ENCODE measurements around the gene NAXE.

The NAXE gene

DNA sequence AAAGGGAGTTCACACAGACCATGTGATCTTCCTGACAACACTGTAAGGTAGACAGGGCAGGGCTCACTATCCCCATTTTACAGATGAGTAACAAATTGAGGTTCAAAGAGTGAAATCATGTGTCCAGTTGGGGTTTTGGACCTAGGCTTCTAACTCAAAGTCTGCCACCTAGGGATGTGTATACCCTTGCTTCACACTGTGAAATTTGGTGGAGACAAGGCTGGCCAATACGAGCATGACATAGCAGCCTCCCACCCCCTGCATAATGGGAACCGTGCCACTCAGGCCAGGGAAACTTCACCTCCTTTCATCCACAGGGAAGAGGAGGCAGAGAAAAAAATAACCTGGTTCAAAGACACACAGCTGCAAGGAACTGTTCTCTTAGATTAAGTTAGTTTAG, 26.1 kb upstream of the NAXE start:
- WGBS, 2 experiments, result 96 to 100% methylated on average over 1 to 2 of the region's 2 CpGs
- H3K4me3 ChIP-seq (ENCODE audit: insufficient read depth, low read depth, low read length), result no peak overlapping the region
- H3K9me3 ChIP-seq (ENCODE audit: control insufficient read depth, low read length), result no peaks in the 10 kb centered on the region
- no peak overlapping the region for H3K27ac ChIP-seq (ENCODE audit: insufficient read depth, low read depth, low read length, poor library complexity, severe bottlenecking)
- H3K27me3 ChIP-seq (ENCODE audit: control insufficient read depth, insufficient read depth, low read length, poor library complexity, severe bottlenecking), result no peaks in the 10 kb centered on the region
- H3K4me1 ChIP-seq (ENCODE audit: control insufficient read depth, insufficient read depth, low read length), result no peaks in the 10 kb centered on the region
- peaks cover 19% of the 10 kb centered on the region for H3K36me3 ChIP-seq (ENCODE audit: control insufficient read depth, insufficient read depth, low read length)

DNA sequence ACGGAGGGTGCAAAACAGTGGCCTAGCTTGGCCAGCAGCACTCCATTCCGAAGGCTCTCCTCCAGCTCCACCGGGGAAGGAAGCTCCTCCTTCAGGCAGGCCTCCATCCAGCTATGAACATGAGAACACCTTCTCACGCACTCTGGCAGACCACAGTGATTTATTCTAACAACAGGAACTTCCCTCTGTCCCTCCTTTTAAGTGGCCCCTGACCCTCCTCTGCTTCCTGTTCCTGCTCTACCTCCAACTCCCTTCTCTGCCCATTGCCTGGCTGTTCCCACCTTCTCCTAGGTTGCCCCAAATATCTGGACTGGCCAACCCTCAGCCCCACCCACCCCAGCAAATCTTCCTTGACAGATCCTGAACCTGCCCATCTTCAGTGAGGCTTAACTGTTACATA, 25.1 kb upstream of the NAXE start:
- Histone ChIP-seq H3K9me3 (ENCODE audit: control insufficient read depth, low read length) (no peaks in the 10 kb centered on the region), H3K4me3 (ENCODE audit: insufficient read depth, low read depth, low read length) (no peak overlapping the region), H3K27ac (ENCODE audit: insufficient read depth, low read depth, low read length, poor library complexity, severe bottlenecking) (no peak overlapping the region), H3K4me1 (ENCODE audit: control insufficient read depth, insufficient read depth, low read length) (peaks cover 5% of the 10 kb centered on the region), H3K36me3 (ENCODE audit: control insufficient read depth, insufficient read depth, low read length) (peaks cover 18% of the 10 kb centered on the region), H3K27me3 (ENCODE audit: control insufficient read depth, insufficient read depth, low read length, poor library complexity, severe bottlenecking) (no peaks in the 10 kb centered on the region)
- 92% methylated on average over 4 of the region's 4 CpGs for WGBS, 2 experiments

DNA sequence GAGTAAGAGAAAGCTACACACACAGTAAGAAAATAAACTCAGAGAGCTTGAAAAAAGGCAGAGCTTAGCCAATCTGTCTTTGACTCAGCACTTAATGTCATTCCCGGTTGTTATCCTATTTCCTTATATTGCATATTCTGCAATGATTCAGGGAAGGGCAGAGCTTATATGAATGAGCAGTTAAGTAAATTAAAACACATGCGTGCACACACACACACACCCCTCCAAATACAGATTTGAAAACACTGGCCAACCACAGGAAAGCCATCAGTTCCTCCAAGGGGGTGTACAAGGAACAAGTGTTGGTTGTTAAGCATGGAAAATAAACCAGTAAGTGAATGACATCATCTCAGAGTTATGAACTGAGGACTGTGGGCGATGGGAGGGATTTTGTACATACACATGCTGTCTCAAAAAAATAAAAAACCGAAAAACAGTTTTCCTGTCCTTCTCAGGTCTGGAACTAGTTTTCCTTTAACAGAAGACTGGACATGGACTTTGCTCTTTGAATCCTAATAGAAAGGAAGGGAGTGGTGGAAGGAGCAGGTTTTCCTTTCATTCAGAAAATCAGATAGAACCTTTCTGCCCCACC, 20.2 kb upstream of the NAXE start:
- Histone ChIP-seq H3K4me1 (ENCODE audit: control insufficient read depth, insufficient read depth, low read length) (peaks cover 7% of the 10 kb centered on the region), H3K36me3 (ENCODE audit: control insufficient read depth, insufficient read depth, low read length) (no peaks in the 10 kb centered on the region), H3K4me3 (ENCODE audit: insufficient read depth, low read depth, low read length) (peak overlapping the region; percentile 84), H3K27me3 (ENCODE audit: control insufficient read depth, insufficient read depth, low read length, poor library complexity, severe bottlenecking) (no peaks in the 10 kb centered on the region), H3K27ac (ENCODE audit: insufficient read depth, low read depth, low read length, poor library complexity, severe bottlenecking) (no peak overlapping the region), H3K9me3 (ENCODE audit: control insufficient read depth, low read length) (no peaks in the 10 kb centered on the region)
- 81 to 83% methylated on average over 3 to 4 of the region's 4 CpGs for WGBS, 2 experiments

DNA sequence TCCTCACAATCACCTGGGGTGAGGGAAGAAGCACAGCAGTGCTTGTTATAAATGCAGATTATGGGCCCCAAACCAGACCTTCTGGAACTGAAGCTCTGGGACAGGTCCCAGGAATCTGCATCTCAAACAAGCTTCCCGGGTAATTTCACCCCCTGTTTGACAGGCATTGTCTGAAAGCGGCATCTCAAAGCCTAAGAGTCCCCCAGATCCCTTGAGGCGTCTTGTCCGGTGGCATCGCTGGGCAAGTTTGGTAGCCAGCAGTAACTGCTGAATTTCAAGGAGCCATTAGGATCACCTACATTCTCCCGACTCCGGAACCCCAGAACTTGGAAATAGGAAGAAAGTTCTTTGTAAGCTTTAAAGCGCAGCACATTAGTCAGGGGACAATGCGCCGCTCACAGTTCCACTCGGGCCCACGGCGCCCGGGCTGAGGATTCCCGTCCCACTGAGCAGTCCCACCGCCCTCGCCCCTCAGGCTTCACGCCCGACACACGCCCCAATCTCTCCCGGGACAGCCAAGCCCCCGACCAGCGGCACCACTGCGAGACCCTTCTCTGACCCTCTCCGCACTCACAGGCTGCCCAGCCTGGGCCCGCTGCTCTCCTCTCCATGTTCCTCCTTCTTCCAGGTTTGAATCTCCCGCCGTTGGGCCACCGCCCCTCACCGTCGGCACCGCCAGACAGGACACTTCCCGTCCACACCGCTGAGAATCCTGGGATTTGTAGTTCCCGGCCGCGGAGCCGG, 19.5 kb upstream of the NAXE start, which contains the start of gene IQGAP3:
IQGAP3 (minus strand) TSS at position 647 of the 744 bp plus-strand sequence; CDS start at position 611, 36 bp downstream.
- H3K4me1 ChIP-seq (ENCODE audit: control insufficient read depth, insufficient read depth, low read length), result peaks cover 7% of the 10 kb centered on the region
- H3K9me3 ChIP-seq (ENCODE audit: control insufficient read depth, low read length), result no peaks in the 10 kb centered on the region
- no peak within 1 kb of the TSS for H3K27ac ChIP-seq (ENCODE audit: insufficient read depth, low read depth, low read length, poor library complexity, severe bottlenecking)
- H3K27me3 ChIP-seq (ENCODE audit: control insufficient read depth, insufficient read depth, low read length, poor library complexity, severe bottlenecking), result no peaks in the 10 kb centered on the region
- peak within 1 kb of the TSS; percentile 84 for H3K4me3 ChIP-seq (ENCODE audit: insufficient read depth, low read depth, low read length)
- no peaks in the 10 kb centered on the region for H3K36me3 ChIP-seq (ENCODE audit: control insufficient read depth, insufficient read depth, low read length)
- WGBS, 2 experiments, result 0% methylated on average over 38 of the region's 38 CpGs

DNA sequence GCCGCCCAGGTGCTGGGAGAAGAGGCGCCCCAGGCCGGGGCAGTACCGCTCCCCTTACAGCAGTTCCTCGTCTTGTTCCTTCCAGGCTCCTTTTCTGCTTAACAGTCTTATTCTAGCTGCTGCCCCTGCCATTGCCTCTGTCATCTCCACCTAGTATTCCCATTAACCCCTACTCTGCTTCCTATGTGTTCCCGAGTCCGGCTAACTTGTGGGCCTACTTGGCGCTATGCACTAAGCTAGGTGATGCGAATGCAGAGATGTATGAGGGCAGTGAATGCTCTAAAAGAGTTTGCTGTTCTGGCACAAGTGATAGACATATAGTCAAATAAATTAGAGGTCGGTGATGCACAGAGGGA, 18.9 kb upstream of the NAXE start:
- no peaks in the 10 kb centered on the region for H3K27me3 ChIP-seq (ENCODE audit: control insufficient read depth, insufficient read depth, low read length, poor library complexity, severe bottlenecking)
- H3K4me1 ChIP-seq (ENCODE audit: control insufficient read depth, insufficient read depth, low read length), result peaks cover 7% of the 10 kb centered on the region
- 47 to 48% methylated on average over 10 of the region's 10 CpGs for WGBS, 2 experiments
- no peaks in the 10 kb centered on the region for H3K9me3 ChIP-seq (ENCODE audit: control insufficient read depth, low read length)
- H3K4me3 ChIP-seq (ENCODE audit: insufficient read depth, low read depth, low read length), result peak overlapping the region; percentile 84
- H3K36me3 ChIP-seq (ENCODE audit: control insufficient read depth, insufficient read depth, low read length), result no peaks in the 10 kb centered on the region
- H3K27ac ChIP-seq (ENCODE audit: insufficient read depth, low read depth, low read length, poor library complexity, severe bottlenecking), result no peak overlapping the region

DNA sequence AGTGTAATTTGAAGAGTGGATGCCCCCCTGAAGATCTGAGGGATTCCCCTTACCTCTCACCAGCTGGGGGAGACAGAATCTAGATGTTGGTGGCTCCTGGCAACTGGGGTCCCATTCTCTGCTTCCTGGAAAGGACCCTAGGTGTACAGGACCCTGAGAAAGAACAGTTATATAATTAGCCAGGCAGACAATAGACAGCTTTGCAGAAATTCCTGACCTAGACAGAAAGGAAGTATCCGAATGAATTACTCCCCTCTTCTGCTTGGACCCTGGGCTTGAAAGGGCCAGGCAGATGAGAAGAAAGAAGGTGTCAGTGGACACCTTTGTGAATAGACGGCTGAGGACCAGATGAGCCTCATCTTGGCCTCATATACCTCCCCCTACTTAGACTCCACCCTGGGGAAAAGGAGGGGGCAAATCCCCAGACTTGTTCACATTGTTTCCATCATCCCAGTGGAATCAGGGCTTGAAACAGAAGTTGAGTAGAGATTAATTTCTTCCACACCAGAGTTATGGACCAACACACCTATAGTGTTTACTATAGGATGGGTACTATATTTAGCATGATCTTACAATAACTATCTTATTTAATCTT, 17.4 kb upstream of the NAXE start:
- H3K36me3 ChIP-seq (ENCODE audit: control insufficient read depth, insufficient read depth, low read length), result no peaks in the 10 kb centered on the region
- 81 to 84% methylated on average over 1 to 2 of the region's 2 CpGs for WGBS, 2 experiments
- H3K4me3 ChIP-seq (ENCODE audit: insufficient read depth, low read depth, low read length), result no peak overlapping the region
- no peaks in the 10 kb centered on the region for H3K9me3 ChIP-seq (ENCODE audit: control insufficient read depth, low read length)
- H3K4me1 ChIP-seq (ENCODE audit: control insufficient read depth, insufficient read depth, low read length), result peaks cover 7% of the 10 kb centered on the region
- H3K27me3 ChIP-seq (ENCODE audit: control insufficient read depth, insufficient read depth, low read length, poor library complexity, severe bottlenecking), result no peaks in the 10 kb centered on the region
- H3K27ac ChIP-seq (ENCODE audit: insufficient read depth, low read depth, low read length, poor library complexity, severe bottlenecking), result no peak overlapping the region

DNA sequence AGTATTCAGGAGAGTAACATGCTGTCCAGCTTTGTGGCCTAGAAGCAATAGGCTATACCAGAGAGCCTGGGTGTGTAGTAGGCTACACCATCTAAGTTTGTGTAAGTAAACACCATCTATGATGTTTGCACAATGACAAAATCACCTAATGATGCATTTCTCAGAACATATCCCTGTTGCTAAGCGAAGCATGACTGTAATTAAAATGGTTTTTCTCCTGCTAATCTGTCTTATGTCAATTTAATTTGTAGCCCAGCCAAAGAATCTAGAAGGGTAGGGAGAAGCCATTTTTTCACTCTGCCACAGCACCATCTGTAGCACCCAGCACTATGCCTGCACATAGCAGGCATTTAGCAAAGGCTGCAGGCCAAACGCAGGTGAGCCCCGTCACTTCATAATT, 14.0 kb upstream of the NAXE start:
- no peaks in the 10 kb centered on the region for H3K36me3 ChIP-seq (ENCODE audit: control insufficient read depth, insufficient read depth, low read length)
- H3K27ac ChIP-seq (ENCODE audit: insufficient read depth, low read depth, low read length, poor library complexity, severe bottlenecking), result no peak overlapping the region
- no peaks in the 10 kb centered on the region for H3K4me1 ChIP-seq (ENCODE audit: control insufficient read depth, insufficient read depth, low read length)
- H3K9me3 ChIP-seq (ENCODE audit: control insufficient read depth, low read length), result no peaks in the 10 kb centered on the region
- WGBS, 2 experiments, result 86 to 90% methylated on average over 3 of the region's 3 CpGs
- no peak overlapping the region for H3K4me3 ChIP-seq (ENCODE audit: insufficient read depth, low read depth, low read length)
- no peaks in the 10 kb centered on the region for H3K27me3 ChIP-seq (ENCODE audit: control insufficient read depth, insufficient read depth, low read length, poor library complexity, severe bottlenecking)

DNA sequence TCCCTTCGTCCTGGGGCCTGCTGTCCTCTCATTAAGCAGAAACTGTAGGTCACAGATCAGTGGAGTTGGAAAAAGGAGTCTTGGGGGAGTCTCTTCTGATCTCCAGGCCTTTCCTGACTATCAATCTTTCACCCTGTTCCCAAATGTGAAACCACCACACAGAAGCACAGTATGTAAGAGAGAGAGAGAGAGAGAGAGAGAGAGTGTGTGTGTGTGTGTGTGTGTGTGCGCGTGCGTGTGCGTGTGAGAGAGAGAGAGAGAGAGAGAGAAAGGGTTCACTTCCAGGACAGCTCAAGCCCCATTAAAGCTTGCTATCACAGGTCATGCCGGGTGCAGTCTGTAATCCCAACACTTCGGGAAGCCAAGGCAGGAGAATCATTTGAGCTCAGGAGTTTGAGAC, 13.5 kb upstream of the NAXE start:
- Histone ChIP-seq H3K4me3 (ENCODE audit: insufficient read depth, low read depth, low read length) (no peak overlapping the region), H3K4me1 (ENCODE audit: control insufficient read depth, insufficient read depth, low read length) (no peaks in the 10 kb centered on the region), H3K36me3 (ENCODE audit: control insufficient read depth, insufficient read depth, low read length) (no peaks in the 10 kb centered on the region), H3K9me3 (ENCODE audit: control insufficient read depth, low read length) (no peaks in the 10 kb centered on the region), H3K27me3 (ENCODE audit: control insufficient read depth, insufficient read depth, low read length, poor library complexity, severe bottlenecking) (no peaks in the 10 kb centered on the region), H3K27ac (ENCODE audit: insufficient read depth, low read depth, low read length, poor library complexity, severe bottlenecking) (no peak overlapping the region)
- 51 to 56% methylated on average over 6 of the region's 7 CpGs for WGBS, 2 experiments

DNA sequence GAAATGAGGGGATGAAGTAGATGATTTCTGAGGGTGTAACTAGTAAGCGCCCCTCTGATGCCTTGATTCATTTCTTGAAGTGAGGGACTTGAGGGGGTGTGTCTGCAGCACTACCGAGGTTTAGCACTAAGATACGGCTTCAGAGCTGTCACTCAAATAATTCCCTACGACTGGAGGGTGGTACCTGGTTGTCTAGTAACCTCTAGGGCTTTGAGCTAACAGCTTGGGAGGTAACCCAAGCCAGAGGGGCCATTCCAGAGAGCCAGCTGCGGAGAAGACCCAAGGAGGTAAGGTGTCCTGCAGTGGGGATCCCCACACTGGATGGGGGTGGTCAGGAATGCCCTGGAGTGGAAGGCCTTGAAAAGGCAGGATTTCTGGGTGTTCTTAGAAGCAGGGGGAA, 12.1 kb upstream of the NAXE start, which contains the start of gene TTC24:
TTC24 (plus strand) TSS at position 252 of the 400 bp plus-strand sequence. CDS start 1,642 bp downstream, outside the sequence.
- Histone ChIP-seq H3K4me1 (ENCODE audit: control insufficient read depth, insufficient read depth, low read length) (no peaks in the 10 kb centered on the region), H3K4me3 (ENCODE audit: insufficient read depth, low read depth, low read length) (no peak within 1 kb of the TSS), H3K27ac (ENCODE audit: insufficient read depth, low read depth, low read length, poor library complexity, severe bottlenecking) (no peak within 1 kb of the TSS), H3K9me3 (ENCODE audit: control insufficient read depth, low read length) (no peaks in the 10 kb centered on the region), H3K36me3 (ENCODE audit: control insufficient read depth, insufficient read depth, low read length) (no peaks in the 10 kb centered on the region), H3K27me3 (ENCODE audit: control insufficient read depth, insufficient read depth, low read length, poor library complexity, severe bottlenecking) (no peaks in the 10 kb centered on the region)
- 88 to 89% methylated on average over 5 of the region's 5 CpGs for WGBS, 2 experiments

DNA sequence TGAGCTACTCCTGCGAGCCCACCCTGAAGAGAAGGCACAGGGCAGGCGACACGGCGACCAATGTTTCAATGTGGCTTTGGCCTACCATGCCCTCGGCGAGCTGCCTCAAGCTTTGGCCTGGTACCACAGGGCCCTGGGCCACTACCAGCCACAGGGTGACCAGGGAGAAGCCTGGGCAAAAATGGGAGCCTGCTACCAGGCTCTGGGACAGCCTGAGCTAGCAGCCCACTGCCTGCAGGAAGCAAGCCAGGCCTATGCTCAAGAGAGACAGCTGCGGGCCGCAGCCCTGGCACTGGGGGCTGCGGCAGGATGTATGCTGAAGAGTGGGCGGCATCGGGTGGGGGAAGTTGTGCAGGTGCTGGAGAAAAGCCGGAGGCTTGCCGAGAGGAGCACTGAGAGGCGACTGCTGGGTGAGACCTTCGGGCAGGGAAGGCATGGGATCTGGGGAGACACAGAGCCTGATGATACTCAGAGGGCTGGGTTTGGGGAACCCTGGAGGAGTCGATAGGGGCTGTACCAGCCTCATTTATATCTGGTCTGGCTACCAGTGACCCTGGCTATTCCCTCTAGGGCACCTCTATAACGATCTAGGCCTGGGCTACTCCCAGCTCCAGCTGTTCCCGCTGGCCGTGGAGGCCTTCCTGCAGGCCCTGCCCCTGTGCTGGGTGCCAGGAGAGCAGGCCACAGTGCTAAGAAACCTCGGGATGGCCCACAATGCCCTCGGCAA, 9.8 kb upstream of the NAXE start:
- no peak overlapping the region for H3K27ac ChIP-seq (ENCODE audit: insufficient read depth, low read depth, low read length, poor library complexity, severe bottlenecking)
- H3K4me1 ChIP-seq (ENCODE audit: control insufficient read depth, insufficient read depth, low read length), result no peaks in the 10 kb centered on the region
- 91 to 94% methylated on average over 21 of the region's 21 CpGs for WGBS, 2 experiments
- no peaks in the 10 kb centered on the region for H3K9me3 ChIP-seq (ENCODE audit: control insufficient read depth, low read length)
- H3K4me3 ChIP-seq (ENCODE audit: insufficient read depth, low read depth, low read length), result no peak overlapping the region
- H3K27me3 ChIP-seq (ENCODE audit: control insufficient read depth, insufficient read depth, low read length, poor library complexity, severe bottlenecking), result no peaks in the 10 kb centered on the region
- H3K36me3 ChIP-seq (ENCODE audit: control insufficient read depth, insufficient read depth, low read length), result no peaks in the 10 kb centered on the region

Measured in ectodermal cell (in vitro differentiated cells).